Stimulated activated CD8-positive, alpha-beta memory T cell treated with anti-CD3 and anti-CD28 coated beads, Interleukin-15, amount 100 ng/mL, for 48 hours (primary cell): Measurements from ENCODE around the gene THOC6.
"Not testable (repeated sequence)": the region's sequence is repeated elsewhere in the genome, so short reads cannot be mapped to it uniquely, and the experiment has no call there.

Experiments used
- DNase-seq, 2 donors: peaks; one replicate each; pipeline ENCODE4 v3.0.0-alpha.2; 2020; ENCODE audit warnings: low read depth in 2 of 2

The THOC6 gene

GRCh38 chr16:3030222-3031212 is 6.7 kb downstream of the THOC6 start:
- no peak for DNase-seq

GRCh38 chr16:3032624-3033023 is 8.8 kb downstream of the THOC6 start:
- no peak for DNase-seq

GRCh38 chr16:3035289-3035971 is 11.6 kb downstream of the THOC6 start:
- DNase-seq: no peak

GRCh38 chr16:3035972-3036725 is 12.3 kb downstream of the THOC6 start:
- DNase-seq: no peak

- DNase-seq: no peak
Observed at GRCh38 chr16:3036726-3037315, 13.0 kb downstream of the THOC6 start, which contains the start of gene BICDL2. BICDL2 (minus strand) TSS chr16:3036944; CDS start chr16:3035496, 1,448 bp downstream.

- no peak for DNase-seq
Observed at GRCh38 chr16:3038256-3038655, 14.4 kb downstream of the THOC6 start.

GRCh38 chr16:3038896-3039295 is 15.1 kb downstream of the THOC6 start:
- no peak for DNase-seq

GRCh38 chr16:3042376-3042775 is 18.5 kb downstream of the THOC6 start:
- no peak for DNase-seq

- DNase-seq: no peak
Observed at GRCh38 chr16:3044708-3045107, 20.9 kb downstream of the THOC6 start.

- DNase-seq: no peak
Observed at GRCh38 chr16:3045758-3046640, 22.2 kb downstream of the THOC6 start, which contains the start of gene MMP25. MMP25 (plus strand) TSS chr16:3046561; CDS start chr16:3046918, 357 bp downstream.

- no peak for DNase-seq
Observed at GRCh38 chr16:3046641-3047386, 23.0 kb downstream of the THOC6 start.

- DNase-seq: no peak
Observed at GRCh38 chr16:3047387-3047720, 23.5 kb downstream of the THOC6 start.

GRCh38 chr16:3049921-3050481 is 26.2 kb downstream of the THOC6 start:
- no peak for DNase-seq

- DNase-seq: no peak
Observed at GRCh38 chr16:3050487-3050886, 26.7 kb downstream of the THOC6 start.

GRCh38 chr16:3051009-3051408 is 27.2 kb downstream of the THOC6 start:
- DNase-seq: no peak

- DNase-seq: no peak
Observed at GRCh38 chr16:3051494-3051893, 27.7 kb downstream of the THOC6 start.

GRCh38 chr16:3052571-3053329 is 28.9 kb downstream of the THOC6 start:
- DNase-seq: not testable (repeated sequence)

GRCh38 chr16:3053330-3053710 is 29.5 kb downstream of the THOC6 start:
- not testable (repeated sequence) for DNase-seq
